ENCODE measurements around the gene PTPRJ. TPM values are rescaled to one million over a fixed set of nuclear protein-coding genes. Genes with fewer than 3 reads are reported as not detected.

Gene PTPRJ
- total and polyA plus RNA-seq, 9 of the 15 experiments (the other 6 are each of a cell fraction or from before 2014, with no cell fraction given): 0.56 to 10.7 (median 4.8) TPM

DNA sequence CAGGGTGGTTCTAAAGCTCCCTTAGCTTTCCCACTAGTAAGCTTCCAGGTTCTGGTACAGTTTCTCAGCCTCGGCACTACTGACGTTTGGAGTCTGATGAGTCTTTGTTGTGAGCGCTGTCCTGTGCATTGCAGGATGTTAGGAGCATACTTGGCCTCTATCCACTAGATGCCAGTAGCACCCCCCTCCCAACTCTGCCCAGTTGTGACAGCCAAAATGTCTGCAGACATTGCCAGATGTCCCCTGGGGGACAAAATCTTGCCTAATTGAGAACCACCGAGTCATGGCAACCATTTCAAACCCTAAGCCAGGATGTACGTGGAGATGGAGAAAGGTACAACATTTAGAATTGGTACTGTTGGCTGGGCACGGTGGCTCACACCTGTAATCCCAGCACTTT is 68.7 kb downstream of the PTPRJ start:
- intact Hi-C loops (cut with micrococcal nuclease): no loop called here
- Histone ChIP-seq H3K27ac (ENCODE audit: extremely low read depth, low read depth, low read length) (no peak overlapping the region), H3K4me3 (no peak overlapping the region), H3K9me3 (replicated peaks; ENCODE audit: control insufficient read depth, insufficient read depth, low read depth, low read length) (no peaks in the 10 kb centered on the region), H2AFZ (ENCODE audit: low read depth, low read length) (no peak overlapping the region), H3K9ac (ENCODE audit: insufficient read depth in 1 of 2, low read depth in 2 of 2, low read length in 2 of 2) (no peak overlapping the region), H4K20me1 (replicated peaks; ENCODE audit: control insufficient read depth, insufficient read depth, low read length) (no peaks in the 10 kb centered on the region), H3K9me1 (ENCODE audit: control insufficient read depth, insufficient read depth, low read length) (no peaks in the 10 kb centered on the region), H3K36me3 (ENCODE audit: control insufficient read depth, insufficient read depth, low read length) (no peaks in the 10 kb centered on the region), H3K27me3 (ENCODE audit: control insufficient read depth in 2 of 2, insufficient read depth in 2 of 2, low read length in 2 of 2) (no peaks in the 10 kb centered on the region), H3K4me2 (ENCODE audit: insufficient read depth, low read length) (no peak overlapping the region), H3K79me2 (ENCODE audit: control insufficient read depth, insufficient read depth, low read length) (no peaks in the 10 kb centered on the region), H3K4me1 (replicated peaks in 1 of 2; ENCODE audit: control insufficient read depth in 2 of 2, insufficient read depth in 2 of 2, low read length in 2 of 2) (peaks cover 3 to 4% of the 10 kb centered on the region in 2 experiments; a peak in 3 of 5 replicates)
- FAIRE-seq (no peak), ATAC-seq (no peak), DNase-seq (ENCODE audit: extremely low read depth in 1 of 4, low spot score in 3 of 4) (no peak)
- TF ChIP-seq ZNF668 (CRISPR knock-in tag; IDR thresholded peaks at IDR 0.05) (no peak), CHD4 (IDR thresholded peaks at IDR 0.05; ENCODE audit: insufficient read depth, insufficient replicate concordance, low read depth, low read length, poor library complexity, severe bottlenecking) (no peak), RBM25 (IDR thresholded peaks at IDR 0.05; ENCODE audit: low read depth, low read length, severe bottlenecking) (no peak), CBX8 (IDR thresholded peaks at IDR 0.05; ENCODE audit: borderline replicate concordance, extremely low read depth, low read depth, low read length, poor library complexity, severe bottlenecking) (no peak), TCF7L2 (IDR thresholded peaks at IDR 0.05; ENCODE audit: low read depth, low read length) (no peak), KLF1 (tag; IDR thresholded peaks at IDR 0.05) (no peak), TBL1XR1 (IDR thresholded peaks at IDR 0.05; ENCODE audit: low read length in 2 of 2) (no peak), RBFOX2 (IDR thresholded peaks at IDR 0.05; ENCODE audit: low read depth, low read length) (no peak), TEAD4 (IDR thresholded peaks at IDR 0.05; ENCODE audit: low read length) (no peak), TEAD4 (CRISPR knock-in tag; IDR thresholded peaks at IDR 0.05; ENCODE audit: borderline replicate concordance) (no peak), ARNT (IDR thresholded peaks at IDR 0.05) (no peak), ERF (CRISPR knock-in tag; IDR thresholded peaks at IDR 0.05) (no peak), EP300 (IDR thresholded peaks at IDR 0.05; ENCODE audit: low read length) (no peak), ZC3H4 (CRISPR knock-in tag; IDR thresholded peaks at IDR 0.05; ENCODE audit: borderline replicate concordance) (no peak)
- TF ChIP-seq, protein P1, sequence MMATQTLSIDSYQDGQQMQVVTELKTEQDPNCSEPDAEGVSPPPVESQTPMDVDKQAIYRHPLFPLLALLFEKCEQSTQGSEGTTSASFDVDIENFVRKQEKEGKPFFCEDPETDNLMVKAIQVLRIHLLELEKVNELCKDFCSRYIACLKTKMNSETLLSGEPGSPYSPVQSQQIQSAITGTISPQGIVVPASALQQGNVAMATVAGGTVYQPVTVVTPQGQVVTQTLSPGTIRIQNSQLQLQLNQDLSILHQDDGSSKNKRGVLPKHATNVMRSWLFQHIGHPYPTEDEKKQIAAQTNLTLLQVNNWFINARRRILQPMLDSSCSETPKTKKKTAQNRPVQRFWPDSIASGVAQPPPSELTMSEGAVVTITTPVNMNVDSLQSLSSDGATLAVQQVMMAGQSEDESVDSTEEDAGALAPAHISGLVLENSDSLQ (IDR thresholded peaks at IDR 0.05): no peak
- TF ChIP-seq, protein P2, sequence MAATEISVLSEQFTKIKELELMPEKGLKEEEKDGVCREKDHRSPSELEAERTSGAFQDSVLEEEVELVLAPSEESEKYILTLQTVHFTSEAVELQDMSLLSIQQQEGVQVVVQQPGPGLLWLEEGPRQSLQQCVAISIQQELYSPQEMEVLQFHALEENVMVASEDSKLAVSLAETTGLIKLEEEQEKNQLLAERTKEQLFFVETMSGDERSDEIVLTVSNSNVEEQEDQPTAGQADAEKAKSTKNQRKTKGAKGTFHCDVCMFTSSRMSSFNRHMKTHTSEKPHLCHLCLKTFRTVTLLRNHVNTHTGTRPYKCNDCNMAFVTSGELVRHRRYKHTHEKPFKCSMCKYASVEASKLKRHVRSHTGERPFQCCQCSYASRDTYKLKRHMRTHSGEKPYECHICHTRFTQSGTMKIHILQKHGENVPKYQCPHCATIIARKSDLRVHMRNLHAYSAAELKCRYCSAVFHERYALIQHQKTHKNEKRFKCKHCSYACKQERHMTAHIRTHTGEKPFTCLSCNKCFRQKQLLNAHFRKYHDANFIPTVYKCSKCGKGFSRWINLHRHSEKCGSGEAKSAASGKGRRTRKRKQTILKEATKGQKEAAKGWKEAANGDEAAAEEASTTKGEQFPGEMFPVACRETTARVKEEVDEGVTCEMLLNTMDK (IDR thresholded peaks at IDR 0.05; ENCODE audit: borderline replicate concordance, insufficient read depth, low read depth, low read length, poor library complexity, severe bottlenecking): no peak
- TF ChIP-seq, protein P3, sequence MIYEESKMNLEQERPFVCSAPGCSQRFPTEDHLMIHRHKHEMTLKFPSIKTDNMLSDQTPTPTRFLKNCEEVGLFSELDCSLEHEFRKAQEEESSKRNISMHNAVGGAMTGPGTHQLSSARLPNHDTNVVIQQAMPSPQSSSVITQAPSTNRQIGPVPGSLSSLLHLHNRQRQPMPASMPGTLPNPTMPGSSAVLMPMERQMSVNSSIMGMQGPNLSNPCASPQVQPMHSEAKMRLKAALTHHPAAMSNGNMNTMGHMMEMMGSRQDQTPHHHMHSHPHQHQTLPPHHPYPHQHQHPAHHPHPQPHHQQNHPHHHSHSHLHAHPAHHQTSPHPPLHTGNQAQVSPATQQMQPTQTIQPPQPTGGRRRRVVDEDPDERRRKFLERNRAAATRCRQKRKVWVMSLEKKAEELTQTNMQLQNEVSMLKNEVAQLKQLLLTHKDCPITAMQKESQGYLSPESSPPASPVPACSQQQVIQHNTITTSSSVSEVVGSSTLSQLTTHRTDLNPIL (CRISPR knock-in tag; IDR thresholded peaks at IDR 0.05): no peak
- in situ Hi-C loops (cut with MboI): no loop called here
- ChIA-PET POLR2A (no interaction called here), CTCF (ENCODE audit: low intra/inter-chr PET ratio) (no interaction called here)
- BruUV-seq (replicated peaks): no TSS peak
- WGBS (ENCODE audit: insufficient coverage, low coverage, missing lambda C conversion rate): 85% methylated on average over 6 of the region's 6 CpGs

All from K562 (cell line).